ENCODE data around the gene INTS3. TPM values are rescaled to one million over a fixed set of nuclear protein-coding genes. Genes with fewer than 3 reads are reported as not detected.

The INTS3 gene
- total and polyA plus RNA-seq, 2 donors (not counting 3 experiments of a cell fraction or from before 2014, with no cell fraction given) = 61.9 to 63.1 TPM

DNA sequence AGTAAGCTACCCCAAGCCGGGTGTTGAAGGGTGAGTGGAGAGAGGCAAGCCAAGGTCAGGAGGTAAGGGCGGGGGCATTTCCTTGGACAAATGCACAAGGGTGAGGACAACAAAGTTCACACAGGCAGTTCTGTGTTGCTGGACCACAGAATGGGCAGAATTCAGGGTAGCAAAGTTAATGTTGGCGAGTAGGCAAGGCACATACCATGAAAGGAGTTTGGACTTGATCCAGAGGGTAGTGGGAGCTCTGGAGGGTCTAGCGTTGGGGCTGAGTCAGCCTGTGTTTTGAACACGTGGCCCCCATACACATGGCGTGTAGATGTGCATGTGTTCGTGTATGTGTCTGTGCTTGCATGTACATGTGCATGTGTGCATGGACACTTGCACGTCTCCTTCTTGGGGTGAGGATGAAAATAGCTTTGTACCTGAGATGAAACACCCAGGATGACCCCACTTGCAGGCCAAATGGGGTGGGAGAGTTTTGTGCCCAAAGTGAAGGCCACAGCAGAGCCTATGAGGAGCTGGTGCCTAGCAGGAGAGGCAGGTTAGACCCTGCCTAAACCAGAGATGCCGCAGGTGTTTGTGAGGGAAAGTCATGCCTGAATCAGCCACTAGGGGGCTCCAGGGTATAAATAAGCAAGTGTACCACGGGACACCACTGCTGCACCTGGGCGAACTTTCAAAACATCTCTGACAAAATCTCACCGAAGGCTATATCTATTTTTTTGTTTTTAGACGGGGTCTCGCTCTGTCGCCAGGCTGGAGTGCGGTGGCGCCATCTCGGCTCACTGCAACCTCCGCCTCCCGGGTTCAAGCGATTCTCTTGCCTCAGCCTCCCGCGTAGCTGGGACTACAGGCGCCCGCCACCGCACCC is 69.2 kb downstream of the INTS3 start:
- ChIA-PET POLR2A (interaction anchor here (1.4 kb wide), 1 partner anchor 190 kb away, joined by 4 read pairs; the partner anchor contains the start of gene RAB13), CTCF (interaction anchor here (0.6 to 4.1 kb wide), 14 partner anchors 10 to 475 kb away, joined by 3 to 65 read pairs (median 5); partner anchors contain the start of genes CREB3L4, DENND4B, JTB and RAB13)
- Histone ChIP-seq H3K36me3 (ENCODE audit: control insufficient read depth in 2 of 2, extremely low read depth in 1 of 2, insufficient read depth in 2 of 2, low read length in 2 of 2) (peaks cover 0 to 3% of the 10 kb centered on the region in 2 experiments), H4K20me1 (replicated peaks; ENCODE audit: control insufficient read depth, extremely low read depth, insufficient read depth, low read length) (no peaks in the 10 kb centered on the region), H3K4me3 (replicated peaks in 1 of 3; ENCODE audit: insufficient read depth in 1 of 3, low read depth in 1 of 3, low read length in 3 of 3) (no peak overlapping the region), H3K4me2 (ENCODE audit: insufficient read depth, low read length) (no peak overlapping the region), H2AFZ (ENCODE audit: low read depth, low read length) (no peak overlapping the region), H3K79me2 (ENCODE audit: control insufficient read depth, insufficient read depth, low read length) (no peaks in the 10 kb centered on the region), H3K4me1 (ENCODE audit: control insufficient read depth, extremely low read depth, insufficient read depth, low read length) (no peaks in the 10 kb centered on the region), H3K27me3 (ENCODE audit: control insufficient read depth in 2 of 2, insufficient read depth in 2 of 2, low read length in 2 of 2) (no peaks in the 10 kb centered on the region), H3K9me1 (replicated peaks; ENCODE audit: control insufficient read depth, extremely low read depth, insufficient read depth, low read length) (no peaks in the 10 kb centered on the region), H3K9me3 (replicated peaks; ENCODE audit: control insufficient read depth, insufficient read depth, low read length) (no peaks in the 10 kb centered on the region), H3K27ac (ENCODE audit: insufficient read depth, low read depth, low read length) (no peak overlapping the region), H3K9ac (replicated peaks; ENCODE audit: extremely low read depth, insufficient read depth, low read length) (no peak overlapping the region)
- intact Hi-C loops (cut with micrococcal nuclease) (loop anchor here (1.0 kb wide), 2 partner anchors 149 to 189 kb away; partner anchors contain the start of genes DENND4B and RAB13), dilution Hi-C loops (cut with MboI; ENCODE audit: extremely low pct_ligation_motif_present, low sequenced_read_pairs) (no loop called here)
- FAIRE-seq (peak; percentile 89), DNase-seq (ENCODE audit: low read depth, low spot score) (peak; percentile 58)
- TSS peak; percentile 12 for BruUV-seq (replicated peaks)
- no peak for TF ChIP-seq JUN (IDR thresholded peaks at IDR 0.05; ENCODE audit: borderline replicate concordance, insufficient read depth, insufficient read length, low read depth)
- TF ChIP-seq, protein P1, sequence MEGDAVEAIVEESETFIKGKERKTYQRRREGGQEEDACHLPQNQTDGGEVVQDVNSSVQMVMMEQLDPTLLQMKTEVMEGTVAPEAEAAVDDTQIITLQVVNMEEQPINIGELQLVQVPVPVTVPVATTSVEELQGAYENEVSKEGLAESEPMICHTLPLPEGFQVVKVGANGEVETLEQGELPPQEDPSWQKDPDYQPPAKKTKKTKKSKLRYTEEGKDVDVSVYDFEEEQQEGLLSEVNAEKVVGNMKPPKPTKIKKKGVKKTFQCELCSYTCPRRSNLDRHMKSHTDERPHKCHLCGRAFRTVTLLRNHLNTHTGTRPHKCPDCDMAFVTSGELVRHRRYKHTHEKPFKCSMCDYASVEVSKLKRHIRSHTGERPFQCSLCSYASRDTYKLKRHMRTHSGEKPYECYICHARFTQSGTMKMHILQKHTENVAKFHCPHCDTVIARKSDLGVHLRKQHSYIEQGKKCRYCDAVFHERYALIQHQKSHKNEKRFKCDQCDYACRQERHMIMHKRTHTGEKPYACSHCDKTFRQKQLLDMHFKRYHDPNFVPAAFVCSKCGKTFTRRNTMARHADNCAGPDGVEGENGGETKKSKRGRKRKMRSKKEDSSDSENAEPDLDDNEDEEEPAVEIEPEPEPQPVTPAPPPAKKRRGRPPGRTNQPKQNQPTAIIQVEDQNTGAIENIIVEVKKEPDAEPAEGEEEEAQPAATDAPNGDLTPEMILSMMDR (IDR thresholded peaks at IDR 0.05; ENCODE audit: extremely low read depth in 1 of 2, insufficient read depth in 1 of 2, low read depth in 1 of 2, low read length in 2 of 2) = peak; percentile 68 to 81
- TF ChIP-seq, protein P2, sequence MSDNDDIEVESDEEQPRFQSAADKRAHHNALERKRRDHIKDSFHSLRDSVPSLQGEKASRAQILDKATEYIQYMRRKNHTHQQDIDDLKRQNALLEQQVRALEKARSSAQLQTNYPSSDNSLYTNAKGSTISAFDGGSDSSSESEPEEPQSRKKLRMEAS (IDR thresholded peaks at IDR 0.05; ENCODE audit: insufficient read depth, insufficient read length) = peak; percentile 65
